Stimulated activated CD4-positive, alpha-beta T cell treated with anti-CD3 and anti-CD28 coated beads, Interleukin-12 subunit alpha, Interleukin-12 subunit beta, amount 100 ng/mL, for 24 hours (primary cell): ENCODE measurements around the gene MUC20.
"Not testable (repeated sequence)": the region's sequence is repeated elsewhere in the genome, so short reads cannot be mapped to it uniquely, and the experiment has no call there.

Experiments used
- DNase-seq, 2 experiments: peaks; one replicate each; pipeline ENCODE4 v3.0.0-alpha.2; 2020; ENCODE audit warnings: low read depth in 2 of 2

MUC20 gene

DNA sequence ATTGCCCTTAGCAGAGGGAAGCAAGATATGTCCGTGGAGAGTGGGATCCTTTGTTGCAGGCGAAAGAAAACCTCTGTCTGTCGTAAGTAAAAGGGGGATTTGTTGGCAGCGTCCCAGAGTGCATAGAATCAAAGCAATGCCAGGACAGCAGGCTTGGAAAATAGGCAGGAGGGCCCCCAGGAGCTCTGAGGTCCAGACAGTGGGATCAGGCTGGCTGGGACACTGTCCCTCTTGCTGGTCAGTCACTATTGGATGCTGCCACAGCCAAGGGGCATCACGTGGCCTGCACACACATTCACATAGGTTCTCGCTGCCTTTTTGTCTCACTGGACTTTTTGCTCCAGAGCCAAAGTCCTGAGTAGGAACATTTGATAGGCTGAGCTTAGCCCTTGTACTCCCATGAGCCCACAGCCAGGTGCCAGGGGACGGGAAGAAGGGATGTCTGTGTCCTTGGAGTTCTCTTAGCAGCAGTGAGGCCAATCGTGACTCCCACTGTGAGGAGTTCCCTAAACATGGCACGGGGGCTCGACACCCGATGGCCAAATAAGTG lies 10.7 kb downstream of the MUC20 start:
- no peak for DNase-seq

DNA sequence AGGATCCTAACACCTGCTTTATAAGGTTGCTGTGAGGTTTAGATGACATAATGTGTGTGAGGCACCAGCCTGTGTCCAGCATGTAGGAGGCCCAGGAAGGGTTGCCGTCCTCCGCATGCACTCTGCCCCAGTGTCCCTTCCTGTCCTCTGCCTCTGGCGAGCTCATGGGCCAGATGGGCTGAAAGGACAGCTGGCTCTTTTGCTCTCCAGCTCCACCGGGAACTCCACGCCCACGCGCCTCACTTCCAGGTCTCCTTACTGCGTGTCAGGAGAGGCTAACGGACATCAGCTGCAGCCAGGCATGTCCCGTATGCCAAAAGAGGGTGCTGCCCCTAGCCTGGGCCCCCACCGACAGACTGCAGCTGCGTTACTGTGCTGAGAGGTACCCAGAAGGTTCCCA lies 12.2 kb downstream of the MUC20 start:
- DNase-seq, result no peak

DNA sequence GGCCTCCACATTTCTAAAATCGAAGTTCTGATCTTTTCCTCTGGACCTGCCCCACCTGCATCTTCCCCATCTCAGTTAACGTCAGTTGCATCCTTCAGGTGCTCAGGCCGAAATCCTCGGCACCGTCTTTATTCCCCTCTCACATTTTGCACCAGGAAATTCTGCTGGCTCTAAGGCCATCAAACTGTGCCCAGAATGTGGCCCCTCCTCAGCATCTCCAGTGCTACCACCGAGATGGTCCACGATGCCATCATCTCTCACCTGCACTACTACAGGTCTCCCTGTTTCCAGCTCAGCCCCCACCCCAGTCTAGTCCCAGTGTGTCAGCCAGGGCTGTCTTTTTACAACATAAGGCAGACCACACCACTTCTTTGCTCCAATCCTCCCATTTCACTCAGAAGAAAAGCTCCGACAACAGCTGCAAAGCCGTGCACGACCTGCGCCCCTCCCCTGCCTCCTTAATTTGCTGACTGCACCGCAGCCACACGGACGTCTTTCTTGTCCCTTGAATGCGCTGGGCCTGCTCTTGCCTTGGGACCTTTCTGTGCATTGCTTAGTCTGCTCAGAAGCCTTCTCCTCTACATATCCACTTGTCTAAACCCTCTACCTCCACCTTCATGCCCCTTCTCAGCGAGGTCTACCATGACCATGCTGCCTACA lies 14.4 kb downstream of the MUC20 start:
- no peak for DNase-seq

GRCh38 chr3:195736866-195737490 lies 16.2 kb downstream of the MUC20 start:
- DNase-seq, result no peak

DNA sequence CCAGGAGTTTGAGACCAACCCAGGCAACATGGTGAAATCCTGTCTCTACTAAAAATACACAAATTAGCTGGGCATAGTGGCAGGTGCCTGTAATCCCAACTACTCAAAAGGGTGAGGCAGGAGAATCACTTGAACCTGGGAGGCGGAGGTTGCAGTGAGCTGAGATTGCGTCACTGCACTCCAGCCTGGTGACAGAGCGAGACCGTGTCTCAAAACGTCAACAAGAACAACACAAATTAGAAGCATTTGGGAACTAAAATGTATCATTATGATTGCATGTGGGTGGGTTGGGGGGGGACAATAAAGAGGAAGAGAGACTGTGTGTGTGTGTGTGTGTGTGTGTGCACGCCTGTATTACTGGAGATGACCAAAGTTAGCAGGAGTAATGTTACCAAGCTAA lies 17.0 kb downstream of the MUC20 start:
- DNase-seq, result not testable (repeated sequence)

- no peak for DNase-seq
Observed at GRCh38 chr3:195738274-195739044, 17.7 kb downstream of the MUC20 start.

DNA sequence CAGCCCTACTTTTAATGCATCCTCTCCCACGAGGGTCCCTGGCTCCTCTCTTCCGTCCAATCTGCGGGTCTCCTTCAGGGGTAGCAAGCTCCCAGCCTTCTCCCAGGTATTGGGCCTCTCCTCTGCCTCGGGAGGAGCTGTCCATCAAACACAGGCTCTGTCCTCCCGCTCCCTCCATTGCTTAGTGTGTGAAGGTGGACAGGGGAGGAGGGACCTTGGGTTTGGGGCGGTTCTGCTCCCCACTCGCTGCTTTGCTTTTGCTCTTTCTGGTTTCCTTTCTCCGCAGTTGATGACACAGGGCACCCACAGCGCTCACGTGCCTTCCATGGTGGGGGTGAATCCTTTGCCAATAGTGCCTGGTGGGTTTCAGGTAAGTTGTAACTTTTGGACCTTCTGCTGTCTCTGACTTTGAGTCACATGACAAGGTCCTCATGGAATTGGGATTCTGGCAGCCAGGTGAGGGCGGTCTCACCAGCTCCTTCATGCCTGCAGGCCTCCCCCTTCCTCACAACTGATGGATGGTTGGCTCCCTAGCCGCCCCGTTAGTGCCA lies 18.9 kb downstream of the MUC20 start:
- no peak for DNase-seq

DNA sequence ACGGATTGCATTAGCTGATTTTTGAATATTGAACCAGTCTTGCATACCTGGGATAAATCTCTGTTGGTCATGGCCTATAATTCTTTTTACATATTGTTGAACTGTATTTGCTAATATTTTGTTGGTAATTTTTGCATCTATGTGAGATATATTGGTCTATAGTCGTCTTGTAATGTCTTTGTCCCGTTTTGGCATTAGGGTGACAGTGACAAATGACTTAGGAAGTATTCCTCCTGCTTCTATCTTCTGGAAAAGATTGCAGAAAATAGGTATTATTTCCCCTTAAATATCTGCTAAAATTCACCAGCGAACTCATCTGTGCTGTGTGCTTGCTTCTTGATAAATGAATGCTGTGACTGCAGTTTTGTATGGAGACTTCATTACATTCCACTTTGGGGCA lies 23.7 kb downstream of the MUC20 start:
- DNase-seq, result no peak

DNA sequence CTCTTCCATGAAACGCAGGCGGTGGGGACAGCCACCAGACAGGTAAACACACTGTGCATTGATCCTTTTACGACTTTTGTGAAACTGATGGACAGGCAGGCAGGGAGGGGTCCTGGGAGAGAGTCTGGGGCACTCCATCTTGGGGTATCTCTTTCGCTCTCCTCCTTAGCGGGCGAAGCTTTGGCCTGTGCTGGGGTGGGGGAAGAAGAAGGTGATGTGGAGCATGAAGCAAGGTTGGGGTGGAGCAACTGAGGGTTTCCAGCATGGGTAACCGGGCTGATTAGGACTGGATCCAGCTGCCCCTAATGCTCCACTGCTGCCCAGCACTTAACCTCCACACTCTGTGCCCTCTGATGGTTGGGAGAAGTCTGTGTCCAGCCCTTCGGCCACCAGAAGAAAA lies 25.6 kb downstream of the MUC20 start:
- DNase-seq, result no peak

GRCh38 chr3:195746751-195747150 lies 26.0 kb downstream of the MUC20 start:
- DNase-seq, result no peak

- no peak for DNase-seq
Observed at GRCh38 chr3:195748661-195749060, 27.9 kb downstream of the MUC20 start.

- DNase-seq, result not testable (repeated sequence)
Observed at GRCh38 chr3:195749101-195749500, 28.3 kb downstream of the MUC20 start.

DNA sequence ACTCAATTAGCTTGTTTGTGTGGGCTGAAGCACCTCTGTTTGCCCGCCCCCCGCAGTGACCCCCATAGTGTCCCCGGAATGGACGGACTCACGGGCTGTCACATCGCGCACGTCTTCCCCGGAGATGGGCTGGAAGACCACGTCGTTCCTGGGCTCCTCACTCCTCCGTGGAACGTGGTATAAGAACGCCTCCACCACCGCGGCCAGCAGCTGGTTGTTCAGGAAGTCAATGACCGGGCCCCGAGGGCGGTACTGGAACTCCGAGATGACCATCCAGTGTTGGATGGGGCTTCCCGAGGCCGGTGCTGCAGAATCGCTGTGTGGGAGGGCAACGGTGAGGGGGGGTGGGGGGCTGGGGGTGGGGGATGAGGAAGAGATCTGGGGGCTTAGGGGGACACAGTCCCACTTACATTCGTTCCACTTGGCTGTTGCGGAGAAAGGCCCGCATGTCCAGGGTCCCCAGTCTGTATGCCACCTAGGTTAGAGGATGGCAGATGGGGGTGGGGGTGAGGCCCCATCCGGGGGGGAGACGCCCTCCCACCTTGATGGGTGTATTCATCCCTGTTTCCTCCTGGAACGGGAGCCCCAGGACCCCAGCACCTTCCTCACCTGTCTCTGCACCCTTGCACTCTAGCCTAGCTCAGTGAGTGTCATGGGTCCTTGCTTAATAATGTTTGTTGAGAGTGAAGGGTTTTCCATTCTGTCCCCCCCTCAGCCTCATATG lies 30.2 kb downstream of the MUC20 start:
- DNase-seq, result no peak

DNA sequence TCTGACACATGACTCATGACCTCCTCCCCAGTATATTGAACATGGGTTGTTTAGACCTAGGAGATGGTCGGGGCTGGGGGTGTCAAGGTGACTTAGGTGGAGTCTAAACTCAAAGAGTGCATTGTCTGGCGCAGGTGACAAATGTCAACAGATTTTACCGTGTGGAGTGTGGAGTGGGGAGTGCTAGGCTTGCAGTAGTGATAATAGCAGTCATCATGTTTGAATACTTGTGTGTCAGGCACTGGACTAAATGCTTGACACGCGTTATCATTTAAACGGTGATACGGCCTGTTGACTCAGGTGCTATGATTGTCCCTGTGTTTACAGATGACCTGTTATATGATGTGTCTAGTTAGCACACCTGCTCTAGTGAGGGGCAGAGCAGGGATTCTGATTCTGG lies 30.8 kb downstream of the MUC20 start:
- DNase-seq, result no peak

- no peak for DNase-seq
Observed at GRCh38 chr3:195752066-195752465, 31.3 kb downstream of the MUC20 start.

GRCh38 chr3:195752546-195753331 lies 32.0 kb downstream of the MUC20 start:
- DNase-seq, result no peak

GRCh38 chr3:195753581-195753980 lies 32.8 kb downstream of the MUC20 start:
- DNase-seq, result no peak

DNA sequence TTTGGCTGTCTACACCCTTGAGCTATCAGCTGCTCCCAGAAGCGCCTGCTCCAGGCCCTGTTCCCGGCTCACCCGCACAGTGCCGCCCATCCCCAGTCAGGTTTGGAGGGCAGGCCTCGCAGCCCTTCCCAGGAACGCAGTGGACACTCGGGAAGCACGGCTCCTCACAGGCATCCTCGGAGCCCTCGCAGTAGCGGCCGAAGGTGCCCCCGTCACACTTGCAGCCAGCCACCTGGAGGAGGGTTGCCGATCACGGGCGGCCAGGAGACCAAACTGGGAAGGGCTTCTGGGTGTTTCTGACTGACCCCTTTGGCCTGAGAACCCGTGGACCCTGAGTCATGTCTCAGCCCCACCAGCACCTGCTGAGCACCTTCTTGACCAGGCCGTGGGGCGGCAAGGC lies 33.4 kb downstream of the MUC20 start:
- DNase-seq, result no peak

DNA sequence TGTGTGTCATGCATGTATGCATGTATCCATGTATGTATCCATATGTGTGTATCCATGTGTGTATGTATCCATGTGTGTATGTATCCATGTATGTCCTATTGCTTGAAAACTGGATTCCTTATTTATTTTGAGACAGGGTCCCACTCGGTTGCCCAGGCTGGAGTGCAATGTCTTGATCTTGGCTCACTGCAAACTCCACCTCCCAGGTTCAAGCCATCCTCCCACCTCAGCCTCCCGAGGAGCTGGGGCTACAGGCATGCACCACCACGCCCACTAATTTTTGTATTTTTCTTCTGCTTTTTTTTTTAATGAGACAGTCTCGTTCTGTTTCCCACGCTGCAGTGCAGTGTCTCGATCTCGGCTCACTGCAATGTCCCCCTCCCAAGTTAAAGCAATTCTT lies 34.1 kb downstream of the MUC20 start:
- DNase-seq, result no peak

DNA sequence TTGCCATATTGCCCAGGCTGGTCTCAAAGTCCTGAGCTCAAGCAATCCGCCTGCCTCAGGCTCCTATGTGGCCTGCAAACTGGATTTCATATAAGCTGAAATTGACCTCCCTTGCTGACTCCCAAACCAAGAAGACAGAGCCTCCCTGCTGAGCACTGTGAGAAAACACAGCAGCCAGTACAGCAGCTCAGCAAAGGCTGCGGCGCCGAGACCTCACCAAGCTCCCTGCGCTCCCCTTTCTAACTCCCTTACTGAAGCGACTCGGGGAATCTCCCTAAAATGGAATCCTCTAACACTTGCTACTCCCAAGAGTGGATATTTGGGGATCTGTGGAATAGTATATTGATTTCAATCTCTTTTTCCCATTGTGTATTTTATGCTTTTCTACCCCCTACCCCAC lies 34.6 kb downstream of the MUC20 start:
- no peak for DNase-seq
